Astrocyte of the cerebellum (primary cell): Measurements from ENCODE around the gene PNMA8A.

Experiments used
- DNase-seq: peaks from one replicate; pipeline ENCODE4 v3.0.0-alpha.2; 2011; ENCODE audit warnings: low read depth
- H3K4me3 ChIP-seq: 2 replicates; pipeline ENCODE4 v1.5.1; 2011; ENCODE audit warnings: mild to moderate bottlenecking, low read depth, low read length, moderate library complexity
- in situ Hi-C: cut with HindIII; loops from 2 replicates; pipeline ENCODE4 v1.10.0; 2017; ENCODE audit warnings: low sequenced_read_pairs
- TF ChIP-seq, protein P1 (sequence below): IDR thresholded peaks from 2 replicates; pipeline ENCODE4 v1.5.1; 2012; ENCODE audit warnings: low read length, low read depth, moderate library complexity, mild to moderate bottlenecking; ENCODE audit errors: missing control alignments

PNMA8A gene

DNA sequence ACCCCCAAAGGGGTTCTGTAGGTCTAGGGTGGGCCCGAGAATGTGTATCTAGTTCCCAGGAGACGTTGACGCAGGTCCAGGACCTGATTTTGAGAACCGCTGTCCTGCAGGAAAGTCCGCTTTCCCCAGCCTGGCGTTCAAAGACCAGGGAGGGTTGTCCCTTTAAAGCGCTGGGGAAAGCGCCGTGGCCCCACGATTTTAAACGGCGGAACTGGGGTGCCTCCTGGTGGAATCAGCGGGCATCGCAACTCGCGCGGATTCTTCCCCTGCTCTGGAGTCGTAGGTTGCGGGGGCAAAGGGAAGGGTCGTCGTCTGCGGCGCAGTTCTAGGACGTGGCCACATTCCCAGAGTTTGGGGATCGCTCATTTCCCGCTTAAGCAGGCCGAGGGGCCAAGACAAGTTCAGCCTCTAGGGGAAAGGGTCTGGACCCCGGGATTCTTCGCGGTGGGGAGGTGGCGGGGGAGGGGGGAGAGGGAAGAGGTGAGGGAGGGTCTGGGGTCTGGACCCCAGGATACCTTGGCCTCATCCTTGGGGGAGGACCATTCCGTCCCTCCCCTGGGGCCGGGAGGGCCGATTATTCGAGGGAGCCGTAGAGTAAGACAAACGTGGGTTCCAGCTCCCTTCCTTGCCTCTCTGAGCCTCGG lies 16.6 kb upstream of the PNMA8A start:
- DNase-seq: no peak
- TF ChIP-seq, protein P1, sequence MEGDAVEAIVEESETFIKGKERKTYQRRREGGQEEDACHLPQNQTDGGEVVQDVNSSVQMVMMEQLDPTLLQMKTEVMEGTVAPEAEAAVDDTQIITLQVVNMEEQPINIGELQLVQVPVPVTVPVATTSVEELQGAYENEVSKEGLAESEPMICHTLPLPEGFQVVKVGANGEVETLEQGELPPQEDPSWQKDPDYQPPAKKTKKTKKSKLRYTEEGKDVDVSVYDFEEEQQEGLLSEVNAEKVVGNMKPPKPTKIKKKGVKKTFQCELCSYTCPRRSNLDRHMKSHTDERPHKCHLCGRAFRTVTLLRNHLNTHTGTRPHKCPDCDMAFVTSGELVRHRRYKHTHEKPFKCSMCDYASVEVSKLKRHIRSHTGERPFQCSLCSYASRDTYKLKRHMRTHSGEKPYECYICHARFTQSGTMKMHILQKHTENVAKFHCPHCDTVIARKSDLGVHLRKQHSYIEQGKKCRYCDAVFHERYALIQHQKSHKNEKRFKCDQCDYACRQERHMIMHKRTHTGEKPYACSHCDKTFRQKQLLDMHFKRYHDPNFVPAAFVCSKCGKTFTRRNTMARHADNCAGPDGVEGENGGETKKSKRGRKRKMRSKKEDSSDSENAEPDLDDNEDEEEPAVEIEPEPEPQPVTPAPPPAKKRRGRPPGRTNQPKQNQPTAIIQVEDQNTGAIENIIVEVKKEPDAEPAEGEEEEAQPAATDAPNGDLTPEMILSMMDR: peak; percentile 89
- in situ Hi-C loops: no loop called here
- H3K4me3 ChIP-seq: peak overlapping the region; percentile 32

DNA sequence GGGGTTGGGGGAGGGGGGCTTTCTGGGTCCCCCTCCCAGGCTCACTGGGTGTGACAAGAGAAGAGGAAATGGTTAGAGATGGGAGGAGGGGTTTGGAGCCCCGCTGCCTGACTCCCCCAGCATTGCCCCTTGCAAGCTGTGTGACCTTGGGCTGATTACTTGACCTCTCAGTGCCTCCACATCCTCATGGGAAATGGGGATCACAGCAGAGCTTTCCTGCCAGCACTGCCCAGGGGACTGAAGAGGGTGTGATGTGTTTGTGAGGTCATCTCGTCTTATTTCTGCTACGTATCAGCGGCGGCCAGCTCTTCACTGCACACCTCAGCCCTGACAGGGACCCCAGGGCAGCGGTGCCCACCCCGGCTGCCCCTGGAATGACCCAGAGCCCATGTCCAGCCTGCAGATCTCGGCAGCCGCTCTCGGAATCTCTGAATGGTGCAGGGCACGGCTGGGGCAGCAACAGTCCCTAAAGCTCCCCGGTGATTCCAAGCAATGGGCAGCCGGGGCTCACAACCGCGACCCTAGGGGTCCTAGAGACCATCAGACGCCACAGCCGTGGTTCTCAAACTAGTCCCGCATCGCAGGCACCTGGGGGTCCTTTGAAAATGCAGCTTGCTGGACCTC lies 15.9 kb upstream of the PNMA8A start:
- in situ Hi-C loops: no loop called here
- TF ChIP-seq, protein P1: no peak
- H3K4me3 ChIP-seq: peak overlapping the region; percentile 32

GRCh38 chr19:46486358-46486757 lies 15.0 kb upstream of the PNMA8A start:
- no peak for DNase-seq
- H3K4me3 ChIP-seq: no peak overlapping the region
- TF ChIP-seq, protein P1: no peak
- in situ Hi-C loops: no loop called here

More for the DNA sequence above, 15.9 kb upstream of the PNMA8A start:
- DNase-seq: no peak

DNA sequence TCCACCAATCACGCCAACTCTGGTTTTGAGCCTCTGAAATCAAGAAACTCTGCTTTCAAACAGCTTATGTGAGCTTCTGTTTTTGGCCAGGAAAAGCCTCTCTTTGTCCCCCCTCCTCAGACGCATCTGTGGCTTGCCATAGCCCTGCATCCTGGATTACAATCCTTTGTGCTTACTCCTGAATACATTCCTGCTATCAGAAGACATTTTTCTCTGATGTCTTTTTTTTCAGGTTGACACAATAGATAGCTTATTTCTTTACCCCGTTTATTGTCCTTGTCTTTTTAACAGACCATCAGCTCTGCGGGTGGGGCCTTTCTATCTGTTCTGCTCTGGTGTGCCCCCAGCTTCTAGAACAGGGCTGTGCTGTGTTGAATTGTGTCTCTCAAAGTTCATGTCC lies 13.3 kb upstream of the PNMA8A start:
- TF ChIP-seq, protein P1: no peak
- in situ Hi-C loops: no loop called here
- H3K4me3 ChIP-seq: no peak overlapping the region
- DNase-seq: no peak

- H3K4me3 ChIP-seq: no peak overlapping the region
- in situ Hi-C loops: no loop called here
- TF ChIP-seq, protein P1: no peak
- DNase-seq: no peak
Measured at GRCh38 chr19:46482631-46483030, 11.3 kb upstream of the PNMA8A start.

DNA sequence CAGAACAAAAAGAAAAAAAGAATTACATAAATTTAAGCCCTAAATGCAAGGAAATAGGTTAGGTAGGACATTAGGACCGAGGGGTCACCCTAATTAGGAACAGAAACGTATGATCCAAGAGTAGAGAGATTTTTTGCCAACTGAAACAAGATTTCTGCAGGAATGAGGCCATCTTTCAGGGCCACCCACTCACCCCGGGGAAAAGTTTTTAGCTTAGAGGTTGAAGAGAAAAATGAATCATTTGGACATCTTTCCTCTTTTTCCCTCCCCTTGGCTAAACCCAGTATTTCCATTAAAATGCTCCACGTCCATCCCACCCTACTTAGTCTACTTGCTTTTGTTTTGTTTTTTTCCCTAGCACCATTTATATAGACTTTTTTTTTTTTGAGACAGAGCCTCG lies 10.6 kb upstream of the PNMA8A start:
- TF ChIP-seq, protein P1: no peak
- no peak overlapping the region for H3K4me3 ChIP-seq

More for the DNA sequence above, 10.6 kb upstream of the PNMA8A start:
- DNase-seq: no peak
- in situ Hi-C loops: no loop called here
